GF-D8 (cell line): Measurements from ENCODE around the gene DIP2C.

Source experiments
- DNase-seq: peaks from one replicate; lab custom pipeline; 2025; lab: John Stamatoyannopoulos, UW

DIP2C gene

GRCh38 chr10:497898-498451, 191.5 kb downstream of the DIP2C start:
- DNase-seq = no peak

- DNase-seq = no peak
Observed at GRCh38 chr10:497289-497688, 192.2 kb downstream of the DIP2C start.

GRCh38 chr10:494556-494955, 194.9 kb downstream of the DIP2C start:
- DNase-seq = no peak

- no peak for DNase-seq
Observed at GRCh38 chr10:494149-494542, 195.3 kb downstream of the DIP2C start.

- no peak for DNase-seq
Observed at GRCh38 chr10:493391-494148, 195.9 kb downstream of the DIP2C start.

- DNase-seq = no peak
Observed at GRCh38 chr10:492836-493235, 196.6 kb downstream of the DIP2C start.

GRCh38 chr10:491667-492424, 197.6 kb downstream of the DIP2C start:
- no peak for DNase-seq

- no peak for DNase-seq
Observed at GRCh38 chr10:490891-491571, 198.4 kb downstream of the DIP2C start.

GRCh38 chr10:490256-490655, 199.2 kb downstream of the DIP2C start:
- no peak for DNase-seq

GRCh38 chr10:489330-489729, 200.1 kb downstream of the DIP2C start:
- DNase-seq = no peak

- DNase-seq = no peak
Observed at GRCh38 chr10:488933-489215, 200.6 kb downstream of the DIP2C start.

GRCh38 chr10:488081-488932, 201.2 kb downstream of the DIP2C start:
- no peak for DNase-seq

GRCh38 chr10:486666-487322, 202.7 kb downstream of the DIP2C start:
- DNase-seq = no peak

GRCh38 chr10:486206-486605, 203.3 kb downstream of the DIP2C start:
- no peak for DNase-seq

- DNase-seq = no peak
Observed at GRCh38 chr10:485776-486175, 203.7 kb downstream of the DIP2C start.

- DNase-seq = no peak
Observed at GRCh38 chr10:484925-485661, 204.4 kb downstream of the DIP2C start.

- no peak for DNase-seq
Observed at GRCh38 chr10:484441-484924, 205.0 kb downstream of the DIP2C start.

GRCh38 chr10:483261-483660, 206.2 kb downstream of the DIP2C start:
- DNase-seq = no peak

GRCh38 chr10:482848-483247, 206.6 kb downstream of the DIP2C start:
- DNase-seq = no peak

- DNase-seq = no peak
Observed at GRCh38 chr10:482051-482501, 207.4 kb downstream of the DIP2C start.
